Neural progenitor cell (in vitro differentiated cells): ENCODE results near the gene F2RL1. TPM values are rescaled to one million over a fixed set of nuclear protein-coding genes. Genes with fewer than 3 reads are reported as not detected.

ENCODE experiments used
- DNase-seq: peaks from one replicate; pipeline ENCODE4 v3.0.0-alpha.2; 2016; ENCODE audit warnings: low spot score
- H2AFZ ChIP-seq: fragments of 200-600 bp; sonication (generic); replicated peaks from 2 replicates; pipeline ENCODE4 v1.6.1; 2016; ENCODE audit warnings: antibody characterized with exemption
- H3F3A ChIP-seq: fragments of 200-600 bp; sonication (generic); 2 replicates; pipeline ENCODE4 v1.6.1; 2016; ENCODE audit warnings: antibody characterized with exemption, low read depth
- H3K27ac ChIP-seq: fragments of 200-600 bp; sonication (generic); 2 replicates; pipeline ENCODE4 v1.5.1; 2016; ENCODE audit warnings: mild to moderate bottlenecking
- H3K27me3 ChIP-seq: fragments of 200-600 bp; sonication (generic); 2 replicates; pipeline ENCODE4 v1.6.1; 2016; ENCODE audit warnings: mild to moderate bottlenecking, moderate library complexity
- H3K36me3 ChIP-seq: fragments of 200-600 bp; sonication (generic); 2 replicates; pipeline ENCODE4 v1.5.1; 2016
- H3K4me1 ChIP-seq: fragments of 200-600 bp; sonication (generic); 2 replicates; pipeline ENCODE4 v1.6.1; 2016; ENCODE audit warnings: mixed run types
- H3K4me2 ChIP-seq: fragments of 200-600 bp; sonication (generic); 2 replicates; pipeline ENCODE4 v1.6.1; 2016
- H3K4me3 ChIP-seq: fragments of 200-600 bp; sonication (generic); 2 replicates; pipeline ENCODE4 v1.5.1; 2016
- H3K79me2 ChIP-seq: fragments of 200-600 bp; sonication (generic); 2 replicates; pipeline ENCODE4 v1.6.1; 2016; ENCODE audit warnings: low read depth
- H3K9ac ChIP-seq: fragments of 200-600 bp; sonication (generic); 2 replicates; pipeline ENCODE4 v1.6.1; 2016
- H3K9me3 ChIP-seq: fragments of 200-600 bp; sonication (generic); 2 replicates; pipeline ENCODE4 v1.5.1; 2016; ENCODE audit warnings: low read depth
- H4K20me1 ChIP-seq: fragments of 200-600 bp; sonication (generic); 2 replicates; pipeline ENCODE4 v1.6.1; 2016; ENCODE audit warnings: low read depth
- H3K27ac Mint-ChIP-seq: 3 replicates; pipeline ENCODE4 v1.8.0; 2021; ENCODE audit warnings: mixed read lengths
- H3K27me3 Mint-ChIP-seq: 2 replicates; pipeline ENCODE4 v1.8.0; 2022; ENCODE audit warnings: low read depth, mild to moderate bottlenecking, inconsistent platforms, moderate library complexity, mixed read lengths; ENCODE audit not compliant: insufficient read depth
- H3K36me3 Mint-ChIP-seq: 3 replicates; pipeline ENCODE4 v1.8.0; 2021; ENCODE audit warnings: mixed read lengths
- H3K4me1 Mint-ChIP-seq: 3 replicates; pipeline ENCODE4 v1.8.0; 2021; ENCODE audit warnings: mixed read lengths
- H3K4me3 Mint-ChIP-seq: 3 replicates; pipeline ENCODE4 v1.8.0; 2021; ENCODE audit warnings: mild to moderate bottlenecking, moderate library complexity, mixed read lengths
- H3K9me3 Mint-ChIP-seq: 3 replicates; pipeline ENCODE4 v1.8.0; 2020; ENCODE audit warnings: mixed read lengths
- EZH2 ChIP-seq: fragments of 200-600 bp; sonication (generic); IDR thresholded peaks from 2 replicates; pipeline ENCODE4 v1.6.1; 2017; ENCODE audit warnings: antibody characterized with exemption, mild to moderate bottlenecking, moderate library complexity
- EZH2phosphoT487 ChIP-seq: fragments of 200-600 bp; sonication (generic); IDR thresholded peaks from 2 replicates; pipeline ENCODE4 v1.6.1; 2017; ENCODE audit warnings: antibody characterized with exemption
- total RNA-seq: library from RNA; depleted of rRNA; stranded (reverse); fragments of >200 nt; gene quantifications from 2 replicates; pipeline ENCODE4 v1.2.3, GENCODE V29; 2015; ENCODE audit warnings: low replicate concordance
- TF ChIP-seq, protein P1 (sequence below): fragments of 200-600 bp; sonication (generic); IDR thresholded peaks from 2 replicates; pipeline ENCODE4 v1.5.1; 2017; ENCODE audit warnings: antibody characterized with exemption, mild to moderate bottlenecking

Gene F2RL1
- total RNA-seq, 1 donor from 2014 or later: 9.3 TPM

DNA sequence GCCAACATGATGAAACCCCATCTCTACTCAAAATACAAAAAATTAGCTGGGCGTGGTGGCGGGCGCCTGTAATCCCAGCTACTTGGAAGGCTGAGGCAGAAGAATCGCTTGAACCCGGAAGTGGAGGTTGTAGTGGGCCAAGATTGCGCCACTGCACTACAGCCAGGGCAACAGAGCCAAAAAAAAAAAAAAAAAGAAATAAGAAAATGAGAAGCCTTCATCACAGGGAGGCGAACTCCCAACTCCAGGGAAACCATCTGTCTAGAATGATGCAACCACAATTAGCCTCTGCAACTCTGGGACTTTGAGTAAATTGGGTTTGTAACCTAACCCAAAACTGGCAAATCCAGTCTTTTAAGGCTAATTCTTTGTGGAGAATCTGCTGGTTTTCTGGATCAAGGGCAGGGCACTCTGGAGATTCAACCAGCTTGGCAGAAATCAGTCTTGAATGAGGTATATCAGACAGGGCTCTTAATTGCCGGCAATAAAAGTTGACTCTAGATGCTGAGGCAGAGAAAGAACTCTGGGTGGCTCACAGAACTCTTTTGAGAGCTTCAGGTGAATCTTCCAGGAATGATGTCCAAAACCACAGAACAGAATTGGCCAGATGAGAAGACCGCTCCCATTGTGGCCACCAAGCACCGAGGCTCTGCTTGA is 40.9 kb downstream of the F2RL1 start:
- H3K36me3 ChIP-seq: no peaks in the 10 kb centered on the region
- TF ChIP-seq EZH2phosphoT487 (no peak), EZH2 (no peak)
- TF ChIP-seq, protein P1, sequence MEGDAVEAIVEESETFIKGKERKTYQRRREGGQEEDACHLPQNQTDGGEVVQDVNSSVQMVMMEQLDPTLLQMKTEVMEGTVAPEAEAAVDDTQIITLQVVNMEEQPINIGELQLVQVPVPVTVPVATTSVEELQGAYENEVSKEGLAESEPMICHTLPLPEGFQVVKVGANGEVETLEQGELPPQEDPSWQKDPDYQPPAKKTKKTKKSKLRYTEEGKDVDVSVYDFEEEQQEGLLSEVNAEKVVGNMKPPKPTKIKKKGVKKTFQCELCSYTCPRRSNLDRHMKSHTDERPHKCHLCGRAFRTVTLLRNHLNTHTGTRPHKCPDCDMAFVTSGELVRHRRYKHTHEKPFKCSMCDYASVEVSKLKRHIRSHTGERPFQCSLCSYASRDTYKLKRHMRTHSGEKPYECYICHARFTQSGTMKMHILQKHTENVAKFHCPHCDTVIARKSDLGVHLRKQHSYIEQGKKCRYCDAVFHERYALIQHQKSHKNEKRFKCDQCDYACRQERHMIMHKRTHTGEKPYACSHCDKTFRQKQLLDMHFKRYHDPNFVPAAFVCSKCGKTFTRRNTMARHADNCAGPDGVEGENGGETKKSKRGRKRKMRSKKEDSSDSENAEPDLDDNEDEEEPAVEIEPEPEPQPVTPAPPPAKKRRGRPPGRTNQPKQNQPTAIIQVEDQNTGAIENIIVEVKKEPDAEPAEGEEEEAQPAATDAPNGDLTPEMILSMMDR: no peak
- Mint-ChIP-seq H3K9me3 (no peaks in the 10 kb centered on the region), H3K36me3 (no peaks in the 10 kb centered on the region), H3K4me1 (peaks cover 10% of the 10 kb centered on the region), H3K27ac (no peak overlapping the region), H3K27me3 (peaks cover 6% of the 10 kb centered on the region), H3K4me3 (no peak overlapping the region)
- no peaks in the 10 kb centered on the region for H3K27me3 ChIP-seq
- H3K27ac ChIP-seq: no peak overlapping the region
- no peaks in the 10 kb centered on the region for H3F3A ChIP-seq
- H3K4me3 ChIP-seq: no peak overlapping the region
- H3K4me1 ChIP-seq: peaks cover 3% of the 10 kb centered on the region
- no peaks in the 10 kb centered on the region for H4K20me1 ChIP-seq
- H3K79me2 ChIP-seq: no peaks in the 10 kb centered on the region
- no peak overlapping the region for H2AFZ ChIP-seq
- no peaks in the 10 kb centered on the region for H3K9me3 ChIP-seq
- no peak overlapping the region for H3K9ac ChIP-seq
- DNase-seq: no peak
- H3K4me2 ChIP-seq: no peak overlapping the region

DNA sequence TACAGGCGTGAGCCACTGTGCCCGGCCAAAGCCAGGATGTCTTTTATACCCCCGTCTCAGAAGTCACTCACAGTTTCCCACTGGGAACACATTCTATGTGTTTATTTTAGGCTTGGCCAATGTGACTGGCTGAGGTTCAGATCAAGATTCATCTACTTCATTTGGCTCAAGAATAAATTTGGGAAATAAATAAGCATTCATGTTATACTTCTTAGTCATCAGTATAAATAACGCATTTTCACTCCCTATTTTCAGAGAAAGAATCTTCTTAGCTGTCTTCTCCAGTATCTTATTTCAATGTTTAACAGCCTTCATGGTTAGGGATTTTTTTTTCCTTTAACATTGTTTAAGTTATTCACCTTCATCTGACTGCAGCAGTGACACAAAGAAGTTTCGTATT is 42.8 kb downstream of the F2RL1 start:
- Histone ChIP-seq H3F3A (no peaks in the 10 kb centered on the region), H3K4me2 (no peak overlapping the region), H3K9me3 (no peaks in the 10 kb centered on the region), H3K27ac (no peak overlapping the region), H3K4me1 (peaks cover 3% of the 10 kb centered on the region), H4K20me1 (no peaks in the 10 kb centered on the region), H2AFZ (no peak overlapping the region), H3K27me3 (no peaks in the 10 kb centered on the region), H3K4me3 (no peak overlapping the region), H3K79me2 (no peaks in the 10 kb centered on the region), H3K36me3 (no peaks in the 10 kb centered on the region), H3K9ac (no peak overlapping the region)
- no peak overlapping the region for H3K27ac Mint-ChIP-seq
- peaks cover 10% of the 10 kb centered on the region for H3K4me1 Mint-ChIP-seq
- no peak for DNase-seq
- H3K9me3 Mint-ChIP-seq: no peaks in the 10 kb centered on the region
- no peaks in the 10 kb centered on the region for H3K36me3 Mint-ChIP-seq
- TF ChIP-seq, protein P1: no peak
- TF ChIP-seq EZH2 (no peak), EZH2phosphoT487 (no peak)
- H3K27me3 Mint-ChIP-seq: peaks cover 4% of the 10 kb centered on the region
- no peak overlapping the region for H3K4me3 Mint-ChIP-seq

DNA sequence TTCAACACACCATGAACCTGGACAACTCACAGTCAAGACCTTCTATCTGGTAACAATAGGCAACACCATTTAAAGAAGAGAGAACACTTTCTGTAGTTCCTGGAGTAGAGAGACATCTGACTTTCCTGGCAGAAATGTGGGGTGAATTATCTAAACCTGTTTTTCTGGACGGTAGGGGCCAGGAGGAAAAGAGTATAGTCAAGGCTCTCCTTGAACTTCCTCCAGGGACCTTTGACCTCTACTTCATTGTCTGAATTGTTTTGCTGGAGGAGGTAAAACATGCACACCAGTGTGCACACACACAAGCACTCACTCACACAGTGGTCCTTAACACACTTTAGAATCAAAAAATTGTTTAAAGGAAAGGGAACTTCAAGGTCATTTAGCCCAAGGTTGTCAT is 44.2 kb downstream of the F2RL1 start:
- DNase-seq: no peak
- no peaks in the 10 kb centered on the region for H4K20me1 ChIP-seq
- H3K27ac ChIP-seq: no peak overlapping the region
- Mint-ChIP-seq H3K27ac (no peak overlapping the region), H3K9me3 (no peaks in the 10 kb centered on the region), H3K36me3 (no peaks in the 10 kb centered on the region), H3K4me3 (no peak overlapping the region), H3K4me1 (peaks cover 18% of the 10 kb centered on the region), H3K27me3 (peaks cover 2% of the 10 kb centered on the region)
- H3K4me3 ChIP-seq: no peak overlapping the region
- TF ChIP-seq, protein P1: no peak
- TF ChIP-seq EZH2 (no peak), EZH2phosphoT487 (no peak)
- no peak overlapping the region for H2AFZ ChIP-seq
- H3F3A ChIP-seq: no peaks in the 10 kb centered on the region
- H3K36me3 ChIP-seq: no peaks in the 10 kb centered on the region
- H3K27me3 ChIP-seq: no peaks in the 10 kb centered on the region
- H3K9me3 ChIP-seq: no peaks in the 10 kb centered on the region
- no peaks in the 10 kb centered on the region for H3K79me2 ChIP-seq
- no peak overlapping the region for H3K4me2 ChIP-seq
- no peak overlapping the region for H3K9ac ChIP-seq
- peaks cover 3% of the 10 kb centered on the region for H3K4me1 ChIP-seq
